Measurements from ENCODE around the gene CTCF. TPM values are rescaled to one million over a fixed set of nuclear protein-coding genes. Genes with fewer than 3 reads are reported as not detected.

Gene CTCF
- total RNA-seq, 3 donors from 2014 or later (not counting 1 experiment from before 2014, with no cell fraction given) = 61.4 to 76.7 (median 63.6) TPM

DNA sequence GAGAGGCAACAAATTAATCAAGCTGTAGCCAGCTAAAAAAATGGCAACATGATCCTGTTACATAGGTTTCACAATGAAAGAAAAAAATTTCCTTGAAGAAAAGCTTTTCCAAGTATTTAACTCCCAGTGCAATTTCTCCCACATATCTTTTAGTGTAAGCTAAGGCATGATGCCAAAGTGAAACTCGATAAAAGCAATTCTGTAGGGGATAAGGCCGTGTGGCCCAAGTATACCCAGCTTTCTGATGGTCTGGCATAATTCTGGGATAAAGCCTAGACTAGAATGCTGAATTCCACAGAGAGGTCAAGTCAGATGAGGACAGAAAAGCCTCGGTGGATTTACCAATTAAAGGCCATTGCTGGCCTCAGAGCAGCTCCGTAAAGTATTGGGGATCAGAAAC lies 36.2 kb downstream of the CTCF start:
- H3K36me3 ChIP-seq (ENCODE audit: control insufficient read depth, insufficient read depth, low read length) = peaks cover 13% of the 10 kb centered on the region
- 97% methylated on average over 4 of the region's 4 CpGs for WGBS (ENCODE audit: insufficient coverage)
- no peaks in the 10 kb centered on the region for H3K27me3 ChIP-seq (ENCODE audit: control insufficient read depth, insufficient read depth, low read length)
- no peak for DNase-seq
- peaks cover 4% of the 10 kb centered on the region for H3K4me1 ChIP-seq (ENCODE audit: control insufficient read depth, insufficient read depth, low read length)
- Mint-ChIP-seq H3K4me3 (no peak overlapping the region), H3K36me3 (no peaks in the 10 kb centered on the region), H3K9me3 (no peaks in the 10 kb centered on the region), H3K4me1 (peaks cover 47 to 50% of the 10 kb centered on the region in 2 donors), H3K27me3 (ENCODE audit: low read depth in 2 of 2) (no peaks in the 10 kb centered on the region), H3K27ac (no peak overlapping the region)
- H3K27ac ChIP-seq (ENCODE audit: low read length) = no peak overlapping the region
- H3K9me3 ChIP-seq (ENCODE audit: control insufficient read depth, insufficient read depth, low read length) = no peaks in the 10 kb centered on the region
- TF ChIP-seq, protein P1, sequence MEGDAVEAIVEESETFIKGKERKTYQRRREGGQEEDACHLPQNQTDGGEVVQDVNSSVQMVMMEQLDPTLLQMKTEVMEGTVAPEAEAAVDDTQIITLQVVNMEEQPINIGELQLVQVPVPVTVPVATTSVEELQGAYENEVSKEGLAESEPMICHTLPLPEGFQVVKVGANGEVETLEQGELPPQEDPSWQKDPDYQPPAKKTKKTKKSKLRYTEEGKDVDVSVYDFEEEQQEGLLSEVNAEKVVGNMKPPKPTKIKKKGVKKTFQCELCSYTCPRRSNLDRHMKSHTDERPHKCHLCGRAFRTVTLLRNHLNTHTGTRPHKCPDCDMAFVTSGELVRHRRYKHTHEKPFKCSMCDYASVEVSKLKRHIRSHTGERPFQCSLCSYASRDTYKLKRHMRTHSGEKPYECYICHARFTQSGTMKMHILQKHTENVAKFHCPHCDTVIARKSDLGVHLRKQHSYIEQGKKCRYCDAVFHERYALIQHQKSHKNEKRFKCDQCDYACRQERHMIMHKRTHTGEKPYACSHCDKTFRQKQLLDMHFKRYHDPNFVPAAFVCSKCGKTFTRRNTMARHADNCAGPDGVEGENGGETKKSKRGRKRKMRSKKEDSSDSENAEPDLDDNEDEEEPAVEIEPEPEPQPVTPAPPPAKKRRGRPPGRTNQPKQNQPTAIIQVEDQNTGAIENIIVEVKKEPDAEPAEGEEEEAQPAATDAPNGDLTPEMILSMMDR (IDR thresholded peaks at IDR 0.05) = no peak
- no peak overlapping the region for H3K4me3 ChIP-seq (ENCODE audit: low read length)
- intact Hi-C loops (cut with micrococcal nuclease) = no loop called here
- no peak for ATAC-seq

DNA sequence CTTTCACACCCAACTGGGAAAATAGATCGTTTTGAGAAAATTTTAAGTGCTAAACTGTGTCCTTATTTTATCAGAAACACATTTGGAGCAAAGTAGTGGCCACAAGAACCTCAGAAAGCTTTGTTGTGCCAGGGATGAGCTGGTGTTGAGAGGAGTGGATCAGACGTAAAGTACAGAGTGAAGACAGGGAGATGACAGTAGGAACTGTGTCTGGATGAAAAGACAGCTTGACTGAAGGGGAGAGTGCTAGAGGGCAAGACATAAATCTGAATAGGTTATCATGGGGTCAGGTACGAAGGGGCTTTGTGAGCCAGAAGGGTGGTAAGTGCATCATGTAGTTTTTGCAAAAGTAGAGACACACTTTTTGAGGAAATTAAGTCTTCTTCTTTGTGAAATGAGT lies 43.3 kb downstream of the CTCF start:
- peak overlapping the region; percentile 13 to 61 for H3K27ac Mint-ChIP-seq
- H3K36me3 Mint-ChIP-seq = no peaks in the 10 kb centered on the region
- Histone ChIP-seq H3K4me3 (ENCODE audit: low read length) (no peak overlapping the region), H3K4me1 (ENCODE audit: control insufficient read depth, insufficient read depth, low read length) (no peaks in the 10 kb centered on the region), H3K27ac (ENCODE audit: low read length) (no peak overlapping the region), H3K9me3 (ENCODE audit: control insufficient read depth, insufficient read depth, low read length) (no peaks in the 10 kb centered on the region), H3K27me3 (ENCODE audit: control insufficient read depth, insufficient read depth, low read length) (no peaks in the 10 kb centered on the region), H3K36me3 (ENCODE audit: control insufficient read depth, insufficient read depth, low read length) (peaks cover 4% of the 10 kb centered on the region)
- no peaks in the 10 kb centered on the region for H3K27me3 Mint-ChIP-seq (ENCODE audit: low read depth in 2 of 2)
- H3K9me3 Mint-ChIP-seq = no peaks in the 10 kb centered on the region
- DNase-seq (no peak), ATAC-seq (no peak)
- WGBS (ENCODE audit: insufficient coverage) = 96% methylated on average over 3 of the region's 3 CpGs
- peaks cover 26 to 27% of the 10 kb centered on the region in 2 donors for H3K4me1 Mint-ChIP-seq
- TF ChIP-seq, protein P1 (IDR thresholded peaks at IDR 0.05) = no peak
- H3K4me3 Mint-ChIP-seq = no peak overlapping the region
- intact Hi-C loops (cut with micrococcal nuclease) = no loop called here

GRCh38 chr16:67606632-67607031 lies 44.3 kb downstream of the CTCF start:
- H3K27ac Mint-ChIP-seq = peak overlapping the region; percentile 7 to 61
- H3K27me3 ChIP-seq (ENCODE audit: control insufficient read depth, insufficient read depth, low read length) = no peaks in the 10 kb centered on the region
- ATAC-seq (no peak), DNase-seq (no peak)
- H3K4me3 ChIP-seq (ENCODE audit: low read length) = no peak overlapping the region
- peaks cover 19 to 22% of the 10 kb centered on the region in 2 donors for H3K4me1 Mint-ChIP-seq
- H3K4me3 Mint-ChIP-seq = no peak overlapping the region
- H3K9me3 ChIP-seq (ENCODE audit: control insufficient read depth, insufficient read depth, low read length) = no peaks in the 10 kb centered on the region
- no peaks in the 10 kb centered on the region for H3K27me3 Mint-ChIP-seq (ENCODE audit: low read depth in 2 of 2)
- intact Hi-C loops (cut with micrococcal nuclease) = no loop called here
- H3K27ac ChIP-seq (ENCODE audit: low read length) = no peak overlapping the region
- no peaks in the 10 kb centered on the region for H3K4me1 ChIP-seq (ENCODE audit: control insufficient read depth, insufficient read depth, low read length)
- no peaks in the 10 kb centered on the region for H3K9me3 Mint-ChIP-seq
- 94% methylated on average over 5 of the region's 6 CpGs for WGBS (ENCODE audit: insufficient coverage)
- H3K36me3 Mint-ChIP-seq = no peaks in the 10 kb centered on the region
- TF ChIP-seq, protein P1 (IDR thresholded peaks at IDR 0.05) = no peak
- peaks cover 12% of the 10 kb centered on the region for H3K36me3 ChIP-seq (ENCODE audit: control insufficient read depth, insufficient read depth, low read length)

DNA sequence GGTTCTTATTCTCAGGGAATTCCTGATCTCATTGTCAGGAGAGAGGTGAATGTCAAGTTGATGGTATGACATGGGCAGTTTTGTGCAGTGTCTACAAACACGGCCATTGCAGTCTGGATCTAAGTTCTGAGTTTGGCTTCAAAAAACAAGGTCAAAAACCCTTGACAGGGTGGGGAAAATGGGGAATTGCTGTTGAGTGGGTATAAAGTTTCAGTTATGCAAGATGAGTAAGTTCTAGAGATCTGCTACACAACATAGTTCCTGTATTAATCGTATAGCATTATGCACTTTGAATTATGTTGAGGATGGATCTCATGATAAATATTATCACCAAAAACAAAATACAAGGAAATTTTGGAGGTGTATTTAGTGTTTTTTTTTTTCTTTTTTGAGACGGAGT lies 46.0 kb downstream of the CTCF start:
- H3K27ac ChIP-seq (ENCODE audit: low read length) = no peak overlapping the region
- intact Hi-C loops (cut with micrococcal nuclease) = no loop called here
- H3K9me3 ChIP-seq (ENCODE audit: control insufficient read depth, insufficient read depth, low read length) = no peaks in the 10 kb centered on the region
- 95% methylated on average over 2 of the region's 3 CpGs for WGBS (ENCODE audit: insufficient coverage)
- no peak overlapping the region for H3K4me3 ChIP-seq (ENCODE audit: low read length)
- TF ChIP-seq, protein P1 (IDR thresholded peaks at IDR 0.05) = no peak
- H3K36me3 Mint-ChIP-seq = no peaks in the 10 kb centered on the region
- no peaks in the 10 kb centered on the region for H3K9me3 Mint-ChIP-seq
- no peaks in the 10 kb centered on the region for H3K27me3 Mint-ChIP-seq (ENCODE audit: low read depth in 2 of 2)
- DNase-seq (no peak), ATAC-seq (no peak)
- H3K27ac Mint-ChIP-seq = peak overlapping the region in 1 of 2 donors; percentile 35
- peaks cover 25% of the 10 kb centered on the region for H3K36me3 ChIP-seq (ENCODE audit: control insufficient read depth, insufficient read depth, low read length)
- H3K4me3 Mint-ChIP-seq = no peak overlapping the region
- H3K4me1 ChIP-seq (ENCODE audit: control insufficient read depth, insufficient read depth, low read length) = no peaks in the 10 kb centered on the region
- no peaks in the 10 kb centered on the region for H3K27me3 ChIP-seq (ENCODE audit: control insufficient read depth, insufficient read depth, low read length)
- peaks cover 19 to 22% of the 10 kb centered on the region in 2 donors for H3K4me1 Mint-ChIP-seq
